ENCODE measurements around the gene DEPDC1B.
"Not testable (repeated sequence)": the region's sequence is repeated elsewhere in the genome, so short reads cannot be mapped to it uniquely, and the experiment has no call there.

DEPDC1B gene

GRCh38 chr5:60640901-60641300, 59.1 kb downstream of the DEPDC1B start:
- DNase-seq = no peak

GRCh38 chr5:60639544-60639943, 60.4 kb downstream of the DEPDC1B start:
- no peak for DNase-seq

- DNase-seq = no peak
Measured at GRCh38 chr5:60638300-60638699, 61.7 kb downstream of the DEPDC1B start.

GRCh38 chr5:60636644-60637043, 63.3 kb downstream of the DEPDC1B start:
- no peak for DNase-seq

- DNase-seq = no peak
Measured at GRCh38 chr5:60636001-60636400, 64.0 kb downstream of the DEPDC1B start.

GRCh38 chr5:60634051-60634450, 65.9 kb downstream of the DEPDC1B start:
- DNase-seq = no peak

GRCh38 chr5:60633341-60633740, 66.6 kb downstream of the DEPDC1B start:
- DNase-seq = no peak

GRCh38 chr5:60632153-60632552, 67.8 kb downstream of the DEPDC1B start:
- no peak for DNase-seq

- DNase-seq = no peak
Measured at GRCh38 chr5:60630836-60631235, 69.1 kb downstream of the DEPDC1B start.

GRCh38 chr5:60630179-60630578, 69.8 kb downstream of the DEPDC1B start:
- no peak for DNase-seq

- not testable (repeated sequence) for DNase-seq
Measured at GRCh38 chr5:60624875-60625274, 75.1 kb downstream of the DEPDC1B start.

- not testable (repeated sequence) for DNase-seq
Measured at GRCh38 chr5:60620752-60621151, 79.2 kb downstream of the DEPDC1B start.

GRCh38 chr5:60613826-60614225, 86.1 kb downstream of the DEPDC1B start:
- no peak for DNase-seq

- no peak for DNase-seq
Measured at GRCh38 chr5:60611099-60611740, 88.7 kb downstream of the DEPDC1B start.

GRCh38 chr5:60604771-60605170, 95.2 kb downstream of the DEPDC1B start:
- no peak for DNase-seq

- no peak for DNase-seq
Measured at GRCh38 chr5:60598424-60598823, 101.5 kb downstream of the DEPDC1B start.

- no peak for DNase-seq
Measured at GRCh38 chr5:60597572-60598320, 102.2 kb downstream of the DEPDC1B start.

GRCh38 chr5:60594715-60595477, 105.1 kb downstream of the DEPDC1B start:
- no peak for DNase-seq

- no peak for DNase-seq
Measured at GRCh38 chr5:60590172-60590571, 109.8 kb downstream of the DEPDC1B start.

GRCh38 chr5:60587312-60587711, 112.7 kb downstream of the DEPDC1B start:
- not testable (repeated sequence) for DNase-seq

GRCh38 chr5:60586307-60586901, 113.6 kb downstream of the DEPDC1B start:
- no peak for DNase-seq

GRCh38 chr5:60585618-60586017, 114.3 kb downstream of the DEPDC1B start:
- no peak for DNase-seq

GRCh38 chr5:60584304-60584703, 115.7 kb downstream of the DEPDC1B start:
- no peak for DNase-seq
